SIG-M5 treated with dmso at 0.1 percent for 504 hours (cell line): ENCODE measurements around the gene PTPRA.
"Not testable (repeated sequence)": the region's sequence is repeated elsewhere in the genome, so short reads cannot be mapped to it uniquely, and the experiment has no call there.

ENCODE experiments used
- DNase-seq: peaks from one replicate; lab custom pipeline; 2025; ENCODE audit not compliant: unreplicated experiment; lab: John Stamatoyannopoulos, UW

The PTPRA gene

GRCh38 chr20:2873010-2873746 lies at the start of gene PTPRA:
TSS of gene PTPRA (plus strand) at chr20:2873481. CDS start at chr20:2964278, 90,797 bp downstream.
- DNase-seq, result peak; percentile 91

GRCh38 chr20:2825761-2826160 lies 47.5 kb upstream of the PTPRA start:
- DNase-seq, result no peak

DNA sequence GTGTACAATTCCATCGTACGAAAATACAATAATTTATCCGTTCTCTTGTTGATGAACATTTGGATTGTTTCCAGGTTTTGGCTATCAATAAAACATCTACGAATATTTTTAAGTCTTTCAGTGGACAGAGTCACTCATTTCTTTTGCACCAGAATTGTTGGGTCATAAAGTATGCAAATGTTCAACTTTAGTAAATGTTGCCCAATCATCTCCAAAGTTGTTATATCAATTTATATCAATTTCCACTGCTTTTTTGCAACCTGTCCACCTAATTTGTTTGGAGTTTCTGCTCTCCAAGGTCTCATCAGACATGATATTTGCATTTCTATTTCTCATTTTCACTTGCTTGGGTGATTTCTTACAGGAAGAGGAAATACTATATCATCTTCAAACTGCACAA lies 46.6 kb upstream of the PTPRA start:
- DNase-seq, result no peak

DNA sequence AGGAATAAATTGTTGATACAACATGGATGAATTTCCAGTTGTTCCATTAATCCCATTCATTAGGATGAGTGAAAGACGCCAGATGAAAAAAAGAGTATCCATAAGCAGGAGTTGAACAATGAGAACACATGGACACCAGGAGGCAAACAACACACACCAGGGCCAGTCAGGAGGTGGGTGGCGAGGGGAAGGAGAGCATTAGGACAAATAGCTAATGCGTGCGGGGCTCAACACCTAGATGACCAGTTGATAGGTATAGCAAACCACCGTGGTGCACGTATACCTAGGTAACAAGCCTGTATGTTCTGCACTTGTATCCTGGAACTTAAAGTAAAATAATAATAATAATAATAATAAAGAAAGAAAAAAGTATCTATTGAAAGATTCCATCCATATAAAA lies 43.9 kb upstream of the PTPRA start:
- DNase-seq, result no peak

DNA sequence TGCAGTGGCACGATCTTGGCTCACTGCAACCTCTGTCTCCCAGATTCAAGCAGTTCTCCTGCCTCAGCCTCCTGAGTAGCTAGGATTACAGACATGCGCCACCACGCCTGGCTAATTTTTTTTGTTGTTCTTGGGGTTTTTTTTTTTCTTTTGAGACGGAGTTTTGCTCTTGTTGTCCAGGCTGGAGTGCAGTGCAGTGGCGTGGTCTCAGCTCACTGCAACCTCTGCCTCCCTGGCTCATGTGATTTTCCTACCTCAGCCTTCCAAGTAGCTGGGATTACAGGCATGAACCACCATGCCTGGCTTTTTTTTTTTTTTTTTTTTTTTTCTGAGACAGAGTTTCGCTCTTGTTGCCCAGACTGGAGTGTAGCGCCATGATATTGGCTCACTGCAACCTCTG lies 42.1 kb upstream of the PTPRA start:
- DNase-seq, result not testable (repeated sequence)

DNA sequence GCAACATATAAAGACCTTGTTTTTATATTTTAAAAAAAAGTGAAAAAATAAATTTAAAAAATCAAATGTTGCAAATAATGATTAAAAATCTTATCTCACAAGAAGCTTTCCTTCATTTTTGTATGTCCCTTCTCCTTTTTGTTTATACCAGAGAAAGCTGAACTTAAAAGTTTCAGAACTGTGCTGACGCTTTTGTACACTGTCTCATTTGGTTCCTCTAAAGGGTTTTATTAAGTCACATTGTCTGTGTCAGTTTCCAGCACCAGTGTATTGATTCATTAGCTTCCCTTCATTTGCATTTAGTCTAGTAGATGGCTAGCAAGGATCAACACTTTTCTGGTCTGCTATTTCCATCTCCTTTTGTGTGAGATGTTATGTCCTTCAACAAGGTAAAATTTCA lies 39.5 kb upstream of the PTPRA start:
- DNase-seq, result no peak

GRCh38 chr20:2834401-2835110 lies 38.7 kb upstream of the PTPRA start:
- no peak for DNase-seq

DNA sequence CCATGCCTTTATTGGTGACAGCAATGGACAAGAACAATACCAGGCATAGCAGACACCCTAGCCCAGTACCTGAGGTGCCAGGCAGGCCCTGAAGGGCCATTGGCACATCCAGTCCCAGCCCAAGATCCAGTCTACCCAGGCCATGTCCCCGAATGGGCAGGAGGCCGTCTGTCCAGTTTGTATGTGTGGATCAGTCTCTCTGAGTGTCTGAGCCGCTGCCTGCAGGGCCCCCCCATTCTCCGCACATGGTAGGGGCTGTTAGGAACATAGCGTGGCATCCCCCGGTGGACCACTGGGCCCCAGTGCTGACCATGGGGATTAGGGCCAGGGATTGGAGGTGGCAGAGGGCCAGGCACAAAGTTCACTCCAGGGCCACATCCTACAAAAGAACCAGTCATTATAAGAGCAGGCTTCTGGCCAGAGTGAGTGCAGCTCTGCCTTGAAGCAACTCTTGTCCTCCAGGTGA lies 37.9 kb upstream of the PTPRA start:
- DNase-seq, result no peak

- DNase-seq, result no peak
These were observed 37.2 kb upstream of the PTPRA start for GRCh38 chr20:2836035-2836434.

GRCh38 chr20:2837221-2837960 lies 35.9 kb upstream of the PTPRA start:
- no peak for DNase-seq

DNA sequence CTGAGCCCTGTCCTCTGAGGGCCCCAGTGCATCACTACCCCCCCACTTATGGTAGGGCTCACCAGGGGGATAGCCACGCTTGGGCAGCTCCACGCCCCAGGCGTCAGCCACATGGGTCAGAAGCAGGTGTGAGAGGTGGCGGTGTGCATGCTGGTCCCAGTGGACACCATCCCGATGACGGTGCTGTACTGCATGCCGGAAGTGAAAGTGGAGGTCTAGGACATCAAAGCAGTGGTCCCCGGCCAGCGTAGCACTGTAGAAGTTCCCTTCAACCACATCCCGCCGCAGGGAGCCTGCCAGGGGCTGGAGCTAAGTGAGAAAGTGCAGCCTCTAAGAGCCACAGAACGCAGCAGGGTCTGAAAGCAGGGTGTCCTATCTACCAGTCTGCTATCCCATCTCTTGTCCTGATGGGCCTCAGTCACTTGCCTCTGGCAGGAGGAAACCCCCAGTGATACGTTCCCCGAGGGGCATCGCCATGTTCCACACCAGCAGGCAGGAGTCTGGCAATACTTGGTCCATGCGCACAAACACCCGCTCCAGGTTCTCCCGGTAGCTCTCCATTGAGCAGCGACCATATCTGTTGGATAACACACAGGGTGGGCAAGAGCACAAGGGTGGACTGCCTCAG lies 35.0 kb upstream of the PTPRA start:
- DNase-seq, result no peak

DNA sequence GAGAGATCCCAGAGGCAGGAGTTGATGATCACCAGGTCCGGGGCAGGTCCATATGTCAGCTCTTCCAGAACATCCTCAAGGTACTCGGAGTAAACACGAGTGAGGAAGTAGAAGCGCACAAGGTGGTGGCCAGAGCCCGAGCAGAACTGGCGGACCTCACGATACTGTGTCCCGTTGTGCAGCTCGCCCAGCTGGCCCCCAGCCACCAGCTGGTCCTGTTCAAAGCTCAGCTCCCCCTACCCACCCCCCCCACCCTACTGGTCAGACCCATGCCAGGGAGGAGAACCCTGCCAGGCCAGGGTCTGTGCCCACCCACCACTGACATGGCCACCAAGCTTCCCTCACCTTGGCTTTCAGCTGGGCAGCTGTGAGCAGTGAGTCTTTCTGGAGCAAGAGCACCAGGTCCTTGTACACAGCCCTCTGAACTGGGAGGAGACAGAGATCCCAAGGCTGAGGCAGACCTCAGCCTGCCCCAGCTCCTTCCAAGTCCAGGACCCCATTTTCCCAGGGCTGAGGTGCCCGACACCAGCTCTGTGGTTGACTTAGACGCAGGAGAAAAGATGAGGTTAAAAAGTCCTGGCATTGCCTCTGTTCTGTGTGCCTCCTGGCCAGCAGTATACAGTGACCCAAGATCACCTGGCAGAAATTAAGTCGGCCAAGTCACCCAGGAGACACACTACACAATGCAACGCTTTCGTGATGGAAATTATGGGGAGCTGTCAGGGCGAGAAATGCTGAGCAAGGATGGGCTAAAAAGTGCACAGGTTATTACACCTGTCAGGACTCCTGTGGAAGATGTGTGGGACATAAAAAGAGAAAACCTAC lies 34.2 kb upstream of the PTPRA start:
- no peak for DNase-seq

- DNase-seq, result no peak
These were observed 33.5 kb upstream of the PTPRA start for GRCh38 chr20:2839732-2840137.

DNA sequence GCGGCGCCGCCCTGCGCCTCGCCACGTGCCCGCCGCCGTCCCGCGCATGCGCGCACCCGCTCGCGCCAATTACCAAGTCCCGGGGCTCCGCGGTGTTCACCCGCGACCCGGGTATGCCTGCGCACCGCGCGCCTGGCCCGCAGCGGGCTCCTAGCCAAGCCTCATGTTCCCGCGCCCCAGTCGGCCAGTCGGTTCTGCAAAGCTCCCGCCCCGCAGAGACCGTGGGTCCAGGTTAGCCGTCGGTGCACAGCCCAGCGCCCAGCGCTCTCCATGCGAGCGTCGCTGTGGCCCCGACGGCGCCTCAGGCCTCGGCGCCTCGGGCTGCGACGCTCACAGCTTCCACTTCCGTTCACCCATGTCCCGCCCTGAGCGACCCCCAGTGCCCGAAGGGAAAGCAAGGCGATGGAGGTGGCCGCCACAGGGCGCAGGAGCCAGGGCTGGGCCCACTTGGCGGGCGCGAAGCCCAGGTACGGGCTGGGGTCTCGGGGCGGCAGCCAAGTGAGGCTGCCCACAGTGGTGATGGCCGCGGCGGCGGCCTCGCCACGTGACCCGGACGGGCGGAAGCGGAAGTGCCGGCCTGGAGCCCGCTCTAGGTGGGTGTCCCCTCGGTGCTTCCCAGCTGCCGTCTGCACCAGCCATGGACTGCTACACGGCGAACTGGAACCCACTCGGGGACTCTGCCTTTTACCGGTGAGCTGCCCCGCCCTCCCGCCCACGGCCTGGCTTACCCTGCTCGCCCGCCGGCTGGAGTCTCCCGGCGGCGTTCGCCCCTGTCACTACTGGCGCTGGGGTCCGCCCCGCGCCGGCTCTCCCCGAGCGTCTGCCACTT lies 32.9 kb upstream of the PTPRA start, which contains the start of the genes PCED1A and VPS16:
Gene PCED1A, minus strand, starts transcription at position 518 of the 829 bp plus-strand sequence. CDS start 743 bp downstream, outside the sequence.
Gene VPS16, plus strand, starts transcription at position 608 of the 829 bp plus-strand sequence. Its CDS starts 30 bp downstream, at position 638.
- peak; percentile 76 for DNase-seq

- peak; percentile 22 for DNase-seq
These were observed 32.2 kb upstream of the PTPRA start for GRCh38 chr20:2840967-2841531.

DNA sequence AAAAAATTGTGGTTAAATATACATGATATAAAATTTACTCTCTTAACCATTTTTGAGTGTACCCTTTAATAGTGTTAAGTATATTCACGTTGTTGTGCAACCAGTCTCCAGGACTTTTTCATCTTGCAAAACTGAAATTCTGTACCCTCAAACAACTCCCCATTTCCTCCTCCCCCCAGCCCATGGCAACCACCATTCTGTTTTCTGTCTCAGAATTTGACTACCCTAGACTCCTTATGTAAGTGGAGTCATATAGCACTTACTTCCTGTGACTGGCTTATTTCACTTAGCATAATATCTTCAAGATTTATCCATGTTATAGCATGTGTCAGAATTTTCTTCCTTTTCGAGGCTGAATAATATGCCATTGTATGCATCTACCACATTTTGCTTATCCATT lies 27.7 kb upstream of the PTPRA start:
- no peak for DNase-seq

GRCh38 chr20:2846698-2847097 lies 26.6 kb upstream of the PTPRA start:
- no peak for DNase-seq

DNA sequence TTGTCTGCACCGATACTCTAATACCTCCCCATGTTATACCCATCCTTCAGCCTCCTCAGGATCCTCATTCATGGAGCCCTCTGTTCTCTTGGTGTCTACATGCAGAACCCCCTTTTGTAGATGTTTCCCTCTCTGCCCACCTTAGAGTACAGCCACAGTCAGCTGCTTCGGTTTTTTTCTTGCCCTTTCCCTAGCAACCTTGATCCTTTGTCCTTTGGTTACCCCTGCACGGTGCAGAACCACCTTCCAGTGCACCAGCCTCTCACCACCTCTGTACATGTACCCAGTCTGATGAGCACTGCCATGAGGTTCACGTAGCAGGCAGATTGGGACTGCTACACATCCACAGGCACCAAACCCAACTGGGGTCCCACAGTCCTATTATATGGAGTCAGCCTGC lies 25.5 kb upstream of the PTPRA start:
- no peak for DNase-seq

DNA sequence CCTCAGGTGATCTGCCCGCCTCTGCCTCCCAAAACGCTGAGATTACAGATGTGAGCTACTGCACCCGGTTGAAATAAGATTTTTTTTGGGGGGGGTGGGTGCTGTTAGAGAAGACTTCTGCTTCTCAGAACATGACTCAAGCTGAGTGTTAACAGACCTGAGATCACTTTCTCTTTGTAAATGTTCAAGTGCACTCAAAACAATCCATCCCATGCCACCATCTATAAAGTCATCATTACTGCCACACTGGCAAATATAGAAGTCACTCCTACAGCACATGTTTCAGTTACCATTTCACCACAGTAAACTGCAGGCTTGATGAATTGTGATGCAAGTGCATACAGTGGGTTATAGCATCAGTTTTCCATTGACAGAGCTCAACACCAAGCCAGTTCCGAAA lies 23.8 kb upstream of the PTPRA start:
- DNase-seq, result no peak
